Loucy (cell line): Measurements from ENCODE around the gene INPP5J.

Source experiments
- H2AFZ ChIP-seq: fragments of 200-600 bp; sonication (generic); 2 replicates; pipeline ENCODE4 v1.6.0; 2016; ENCODE audit warnings: antibody characterized with exemption, mild to moderate bottlenecking, low read length, moderate library complexity
- H3F3A ChIP-seq: fragments of 200-600 bp; 2 replicates; pipeline ENCODE4 v1.6.0; 2016; ENCODE audit warnings: antibody characterized with exemption, low read depth, mild to moderate bottlenecking
- H3K27me3 ChIP-seq: fragments of 200-600 bp; sonication (generic); 2 replicates; pipeline ENCODE4 v1.6.1; 2014; ENCODE audit warnings: low read length, mild to moderate bottlenecking; ENCODE audit not compliant: insufficient read depth, poor library complexity, severe bottlenecking
- H3K36me3 ChIP-seq: fragments of 200-600 bp; sonication (generic); 2 replicates; pipeline ENCODE4 v1.6.1; 2016; ENCODE audit warnings: low read length; ENCODE audit not compliant: insufficient read depth
- H3K4me1 ChIP-seq: fragments of 200-600 bp; sonication (generic); 2 replicates; pipeline ENCODE4 v1.5.1; 2014; ENCODE audit warnings: low read length, mild to moderate bottlenecking; ENCODE audit not compliant: insufficient read depth, poor library complexity, severe bottlenecking
- H3K4me2 ChIP-seq: fragments of 200-600 bp; sonication (generic); 2 replicates; pipeline ENCODE4 v1.6.0; 2014; ENCODE audit warnings: antibody characterized with exemption, low read length, low read depth, mild to moderate bottlenecking; ENCODE audit not compliant: poor library complexity, severe bottlenecking
- H3K4me3 ChIP-seq: fragments of 200-600 bp; sonication (generic); 2 replicates; pipeline ENCODE4 v1.5.1; 2014; ENCODE audit warnings: low read length, mild to moderate bottlenecking, mixed read lengths; ENCODE audit not compliant: poor library complexity, severe bottlenecking
- H3K79me2 ChIP-seq: fragments of 200-600 bp; sonication (generic); 2 replicates; pipeline ENCODE4 v1.6.1; 2014; ENCODE audit warnings: low read length; ENCODE audit not compliant: insufficient read depth
- H3K9ac ChIP-seq: fragments of 200-600 bp; sonication (generic); 2 replicates; pipeline ENCODE4 v1.6.0; 2014; ENCODE audit warnings: mild to moderate bottlenecking, low read depth, low read length, moderate library complexity; ENCODE audit not compliant: poor library complexity, severe bottlenecking
- H3K9me2 ChIP-seq: fragments of 200-600 bp; sonication (generic); replicated peaks from 2 replicates; pipeline ENCODE4 v1.6.1; 2016; ENCODE audit warnings: low read depth, low read length, mixed read lengths
- H3K9me3 ChIP-seq: fragments of 200-600 bp; sonication (generic); 2 replicates; pipeline ENCODE4 v1.6.1; 2014; ENCODE audit warnings: mild to moderate bottlenecking, antibody characterized with exemption, low read length, low read depth; ENCODE audit not compliant: insufficient read depth
- H4K20me1 ChIP-seq: fragments of 200-600 bp; sonication (generic); 2 replicates; pipeline ENCODE4 v1.6.0; 2014; ENCODE audit warnings: antibody characterized with exemption, low read length, mild to moderate bottlenecking; ENCODE audit not compliant: insufficient read depth, poor library complexity, severe bottlenecking
- CTCF ChIP-seq: fragments of 200-600 bp; sonication (generic); conservative IDR thresholded peaks from 2 replicates; pipeline ENCODE4 v1.5.1; 2014; ENCODE audit warnings: mild to moderate bottlenecking, antibody characterized with exemption, low read length
- EZH2phosphoT487 ChIP-seq: fragments of 200-600 bp; IDR thresholded peaks from 2 replicates; pipeline ENCODE4 v1.6.1; 2018; ENCODE audit warnings: antibody characterized with exemption, mild to moderate bottlenecking, moderate library complexity, borderline replicate concordance

The INPP5J gene

GRCh38 chr22:31136711-31137110 lies 13.9 kb downstream of the INPP5J start:
- Histone ChIP-seq H4K20me1 (no peaks in the 10 kb centered on the region), H3K36me3 (no peaks in the 10 kb centered on the region), H3K9ac (no peak overlapping the region), H3K4me3 (no peak overlapping the region), H3K79me2 (no peaks in the 10 kb centered on the region), H3K4me1 (no peaks in the 10 kb centered on the region), H3K27me3 (no peaks in the 10 kb centered on the region), H3K4me2 (no peak overlapping the region), H3K9me2 (no peaks in the 10 kb centered on the region), H3K9me3 (no peaks in the 10 kb centered on the region), H3F3A (no peaks in the 10 kb centered on the region), H2AFZ (no peak overlapping the region)
- TF ChIP-seq CTCF (no peak), EZH2phosphoT487 (no peak)

- no peaks in the 10 kb centered on the region for H3K9me3 ChIP-seq
- H3K4me1 ChIP-seq, result no peaks in the 10 kb centered on the region
- no peaks in the 10 kb centered on the region for H3K9me2 ChIP-seq
- H3K4me3 ChIP-seq, result no peak overlapping the region
- H3K27me3 ChIP-seq, result no peaks in the 10 kb centered on the region
- TF ChIP-seq EZH2phosphoT487 (no peak), CTCF (no peak)
- no peak overlapping the region for H3K4me2 ChIP-seq
- H4K20me1 ChIP-seq, result no peaks in the 10 kb centered on the region
- no peaks in the 10 kb centered on the region for H3K79me2 ChIP-seq
- no peak overlapping the region for H2AFZ ChIP-seq
- no peaks in the 10 kb centered on the region for H3F3A ChIP-seq
- H3K36me3 ChIP-seq, result no peaks in the 10 kb centered on the region
- no peak overlapping the region for H3K9ac ChIP-seq
These were observed 15.0 kb downstream of the INPP5J start for GRCh38 chr22:31137721-31138120.

- Histone ChIP-seq H3K27me3 (no peaks in the 10 kb centered on the region), H3K36me3 (no peaks in the 10 kb centered on the region), H3K9me3 (no peaks in the 10 kb centered on the region), H4K20me1 (no peaks in the 10 kb centered on the region), H3K4me1 (no peaks in the 10 kb centered on the region), H3K9ac (no peak overlapping the region), H3K9me2 (no peaks in the 10 kb centered on the region), H3F3A (no peaks in the 10 kb centered on the region), H3K4me2 (no peak overlapping the region), H3K4me3 (no peak overlapping the region), H3K79me2 (no peaks in the 10 kb centered on the region), H2AFZ (no peak overlapping the region)
- no peak for TF ChIP-seq EZH2phosphoT487
- TF ChIP-seq CTCF, result no peak
These were observed 15.4 kb downstream of the INPP5J start for GRCh38 chr22:31138126-31138525.
